CD4-positive, alpha-beta T cell treated with Interleukin-1 beta for 1 hour (primary cell): ENCODE measurements around the gene SYTL2.

ENCODE experiments used
- DNase-seq, 2 donors: peaks; one replicate each; pipeline ENCODE4 v3.0.0-alpha.2; 2020 to 2022

SYTL2 gene

DNA sequence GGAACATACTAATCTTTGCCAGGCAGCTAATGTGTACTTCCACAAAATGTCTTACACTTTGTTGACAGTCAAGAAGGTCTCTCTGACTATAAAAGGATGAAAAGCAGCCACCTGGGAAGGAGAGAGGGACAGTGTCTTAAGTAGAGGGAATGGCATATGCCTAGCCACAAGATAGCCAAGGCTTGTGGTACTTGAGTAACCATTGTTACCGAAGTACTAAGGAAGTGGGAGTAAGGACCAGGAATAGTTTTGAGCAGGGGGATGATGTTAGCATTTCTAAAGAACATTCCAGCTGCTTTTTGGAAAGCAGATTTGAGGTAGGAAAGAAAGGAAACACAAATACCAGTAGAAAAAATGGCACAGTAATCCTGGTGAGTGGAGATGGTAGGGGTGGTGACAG is 159.8 kb downstream of the SYTL2 start:
- no peak for DNase-seq

DNA sequence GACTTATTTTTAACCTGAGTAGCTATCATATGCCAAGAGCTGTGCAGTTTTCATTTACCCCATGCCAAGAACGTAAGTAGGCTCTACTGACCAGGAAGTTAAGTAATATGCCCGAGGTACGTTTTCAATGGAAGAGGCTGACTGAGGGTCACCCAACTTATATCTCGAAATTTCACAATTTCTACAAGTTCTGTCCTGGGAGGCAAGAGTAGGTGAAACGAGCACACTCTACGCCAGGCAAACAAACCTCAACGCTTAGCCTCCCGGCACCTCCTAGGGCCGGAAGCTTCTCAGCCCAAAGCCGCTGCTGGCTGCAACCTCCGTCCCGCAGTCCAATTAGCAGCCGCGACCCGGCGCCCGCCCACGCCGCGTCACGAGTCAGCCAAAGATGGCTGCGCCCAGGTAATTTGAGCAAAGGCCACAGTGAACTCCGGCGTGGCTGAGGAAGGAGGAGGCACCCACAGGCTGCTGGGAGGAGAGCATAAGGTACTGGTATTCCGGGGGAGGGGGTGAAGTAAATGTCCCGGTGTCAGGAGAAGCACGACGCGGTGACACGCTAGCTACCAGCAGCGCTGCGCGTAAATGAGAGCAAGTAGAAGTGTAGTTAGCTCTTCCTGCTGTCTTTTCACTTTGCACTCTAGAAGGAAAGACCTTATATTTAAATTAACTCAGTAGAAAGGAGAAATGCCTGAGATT is 163.2 kb downstream of the SYTL2 start, which contains the start of gene TMEM126A:
Gene TMEM126A, plus strand, starts transcription at position 364 of the 696 bp plus-strand sequence. CDS start 2,289 bp downstream, outside the sequence.
- peak; percentile 88 to 90 for DNase-seq

DNA sequence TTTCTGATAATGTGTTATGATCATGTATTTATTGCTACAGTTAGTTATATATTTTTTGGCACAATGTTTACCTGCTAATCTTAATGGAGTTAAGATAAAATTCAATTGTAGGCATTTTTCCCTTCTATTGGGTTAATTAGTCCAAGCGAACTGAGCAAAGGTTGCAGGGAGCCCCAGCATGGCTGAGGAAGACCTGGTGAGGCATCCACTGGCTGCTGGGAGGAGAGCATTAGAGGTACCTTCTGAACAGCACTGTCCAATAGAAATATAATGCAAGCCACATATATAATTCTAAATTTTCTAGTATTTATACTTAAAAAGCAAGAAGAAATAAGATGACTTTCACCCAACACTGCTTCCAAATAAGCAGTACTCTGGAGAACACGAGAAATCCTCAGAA is 163.9 kb downstream of the SYTL2 start:
- DNase-seq, result no peak
